HepG2 (cell line): ENCODE results near the gene SLC16A1. TPM values are rescaled to one million over a fixed set of nuclear protein-coding genes. Genes with fewer than 3 reads are reported as not detected.

ENCODE experiments used
- ATAC-seq: fragments of 200-7000 bp; cut with Tn5 transposase; 3 replicates; pipeline ENCODE4 v1.9.1; 2020; ENCODE audit warnings: mild to moderate bottlenecking, moderate library complexity
- BruUV-seq: library from RNA; stranded (reverse); fragments of 400-500 nt; replicated peaks from 2 replicates; lab custom pipeline; 2021; lab: Mats Ljungman, UMichigan
- CTCF ChIA-PET: fragments of 300-600 bp; formaldehyde crosslinking; extraction: SDS; loops from one replicate; lab custom pipeline; 2021; ENCODE audit warnings: low total read pairs, inconsistent platforms, low intra/inter-chr PET ratio; lab: Yijun Ruan, JAX
- POLR2A ChIA-PET: fragments of 350-600 bp; sonication (Branson Sonifier 250); formaldehyde crosslinking; loops from one replicate; lab custom pipeline; 2020; ENCODE audit warnings: antibody characterized with exemption, inconsistent platforms; lab: Yijun Ruan, JAX
- DNase-seq: peaks from one replicate; pipeline ENCODE4 v3.0.0-alpha.2; 2015; ENCODE audit warnings: low spot score
- FAIRE-seq: peaks from 3 replicates; lab custom pipeline; 2011; peaks lifted over from hg19 to GRCh38; lab: Jason Lieb, UNC
- H2AFZ ChIP-seq: one replicate; pipeline ENCODE4 v1.6.1; 2011; ENCODE audit warnings: low read length, inconsistent platforms
- H3K27ac ChIP-seq: fragments of 300-600 bp; 3 replicates; pipeline ENCODE4 v1.8.0; 2011; ENCODE audit warnings: mixed run types, mild to moderate bottlenecking, mixed read lengths, low read length, inconsistent platforms; ENCODE audit not compliant: insufficient read depth; ENCODE audit errors: extremely low read length
- H3K27me3 ChIP-seq, 2 experiments: fragments of 200-600 bp in 1 of 2; 2 replicates in 1 of 2; 3 replicates in 1 of 2; pipeline versions ENCODE4 v1.6.0 to v1.8.0; 2011; ENCODE audit warnings: low read length in 2 of 2, mild to moderate bottlenecking in 2 of 2, moderate library complexity in 2 of 2, inconsistent platforms in 1 of 2; ENCODE audit not compliant: insufficient read depth in 2 of 2, control insufficient read depth in 1 of 2
- H3K36me3 ChIP-seq, 2 experiments: fragments of 200-600 bp in 1 of 2; replicated peaks in 1 of 2; 2 replicates in 1 of 2; 3 replicates in 1 of 2; pipeline versions ENCODE4 v1.5.1 to v1.8.0; 2011; ENCODE audit warnings: low read length in 2 of 2, inconsistent platforms in 1 of 2; ENCODE audit not compliant: insufficient read depth in 2 of 2, control insufficient read depth in 1 of 2
- H3K4me1 ChIP-seq: 2 replicates; pipeline ENCODE4 v1.5.1; 2012; ENCODE audit warnings: low read length, inconsistent platforms; ENCODE audit not compliant: insufficient read depth
- H3K4me2 ChIP-seq: 2 replicates; pipeline ENCODE4 v1.6.0; 2011; ENCODE audit warnings: low read depth, low read length, inconsistent platforms
- H3K4me3 ChIP-seq, 3 experiments: fragments of 200-600 bp in 1 of 3; sonication (generic), shearing (Covaris generic) in 1 of 3; replicated peaks in 1 of 3; 2 replicates each; pipeline ENCODE4 v1.5.1; 2011 to 2016; ENCODE audit warnings: low read length in 3 of 3, inconsistent platforms in 2 of 3, low read depth in 2 of 3, mild to moderate bottlenecking in 2 of 3, control low read depth in 1 of 3, mixed read lengths in 1 of 3; ENCODE audit not compliant: insufficient read depth in 1 of 3
- H3K79me2 ChIP-seq: one replicate; pipeline ENCODE4 v1.6.1; 2011; ENCODE audit warnings: low read length, inconsistent platforms; ENCODE audit not compliant: insufficient read depth
- H3K9ac ChIP-seq: 2 replicates; pipeline ENCODE4 v1.6.0; 2011; ENCODE audit warnings: mild to moderate bottlenecking, low read depth, low read length, inconsistent platforms; ENCODE audit not compliant: insufficient read depth
- H3K9me3 ChIP-seq: 2 replicates; pipeline ENCODE4 v1.5.1; 2012; ENCODE audit warnings: mild to moderate bottlenecking, low read length
- H4K20me1 ChIP-seq: 2 replicates; pipeline ENCODE4 v1.6.0; 2011; ENCODE audit warnings: inconsistent platforms, mild to moderate bottlenecking, low read length, moderate library complexity; ENCODE audit not compliant: insufficient read depth
- BCL6 ChIP-seq: IDR thresholded peaks from 2 replicates; pipeline ENCODE4 v1.6.1; 2016; ENCODE audit warnings: missing genetic modification reagents, missing compliant biosample characterization
- GATAD1 ChIP-seq: IDR thresholded peaks from 2 replicates; pipeline ENCODE4 v1.6.1; 2016; ENCODE audit warnings: missing genetic modification reagents, missing compliant biosample characterization
- HINFP ChIP-seq: sonication (generic); formaldehyde crosslinking; IDR thresholded peaks from 2 replicates; pipeline ENCODE4 v1.4.0; 2020; ENCODE audit warnings: low read depth, mild to moderate bottlenecking, missing genetic modification reagents
- HIVEP1 ChIP-seq: sonication (generic); formaldehyde crosslinking; IDR thresholded peaks from 2 replicates; pipeline ENCODE4 v1.4.0; 2020; ENCODE audit warnings: mild to moderate bottlenecking, missing genetic modification reagents
- HNRNPK ChIP-seq: fragments of 200-400 bp; formaldehyde crosslinking; IDR thresholded peaks from 2 replicates; pipeline ENCODE4 v1.6.1; 2018; ENCODE audit warnings: low read length, low read depth, moderate library complexity, mild to moderate bottlenecking; ENCODE audit not compliant: poor library complexity, severe bottlenecking
- HOXA3 ChIP-seq: sonication (generic); formaldehyde crosslinking; IDR thresholded peaks from 2 replicates; pipeline ENCODE4 v1.5.0; 2020; ENCODE audit warnings: missing genetic modification reagents
- NFYB ChIP-seq: sonication (generic); formaldehyde crosslinking; IDR thresholded peaks from 2 replicates; pipeline ENCODE4 v1.4.0; 2020; ENCODE audit warnings: missing genetic modification reagents
- PRPF4 ChIP-seq: fragments of 200-400 bp; formaldehyde crosslinking; IDR thresholded peaks from 2 replicates; pipeline ENCODE4 v1.6.1; 2016; ENCODE audit warnings: low read length, low read depth; ENCODE audit not compliant: poor library complexity, severe bottlenecking
- TCF7 ChIP-seq: sonication (generic); IDR thresholded peaks from 2 replicates; pipeline ENCODE4 v1.6.1; 2016; ENCODE audit warnings: antibody characterized with exemption, low read depth
- THAP11 ChIP-seq: IDR thresholded peaks from 2 replicates; pipeline ENCODE4 v1.6.1; 2016; ENCODE audit warnings: missing biosample characterization, missing genetic modification reagents
- ZBTB1 ChIP-seq: sonication (generic); formaldehyde crosslinking; IDR thresholded peaks from 2 replicates; pipeline ENCODE4 v1.4.0; 2020; ENCODE audit warnings: missing genetic modification reagents, borderline replicate concordance
- ZNF224 ChIP-seq: sonication (generic); formaldehyde crosslinking; IDR thresholded peaks from 2 replicates; pipeline ENCODE4 v1.5.0; 2020; ENCODE audit warnings: mild to moderate bottlenecking, missing genetic modification reagents
- WGBS: methylation state at CpG from one replicate; pipeline ENCODE4 v1.1.6; 2017; ENCODE audit warnings: low lambda C conversion rate; 5-methylcytosine and 5-hydroxymethylcytosine counted together
- in situ Hi-C: cut with HindIII; loops from 2 replicates; pipeline ENCODE4 v1.10.0; 2017; ENCODE audit warnings: low pct_unique_long_range_greater_than_20kb; ENCODE audit not compliant: extremely low pct_ligation_motif_present
- intact Hi-C: fragments of 100-400 bp; cut with micrococcal nuclease; formaldehyde crosslinking; loops from one replicate; pipeline ENCODE4 v1.10.0; 2022; ENCODE audit not compliant: unreplicated experiment
- polyA plus RNA-seq, 8 experiments: library from polyadenylated mRNA; depleted of rRNA in 3 of 8; stranded (reverse) in 7 of 8; unstranded in 1 of 8; fragments of >200 nt; fragmentation: Illumina TruSeq in 4 of 8; extraction: Trizol in 4 of 8; gene quantifications; 2 replicates each; pipeline versions ENCODE4 v1.2.1 to v1.2.3, GENCODE V29; 2011 to 2016; ENCODE audit warnings: low read depth in 4 of 8, missing spikeins in 1 of 8, mixed read lengths in 1 of 8; ENCODE audit not compliant: insufficient read depth in 1 of 8
- total RNA-seq, 5 experiments: library from RNA; depleted of rRNA; stranded (reverse); fragments of >200 nt; fragmentation: Illumina TruSeq; extraction: Trizol; gene quantifications; 2 replicates each; pipeline ENCODE4 v1.2.3, GENCODE V29; 2016; ENCODE audit warnings: low read depth in 1 of 5
- TF ChIP-seq, protein P1 (sequence below): sonication (generic); formaldehyde crosslinking; IDR thresholded peaks from one replicate; pipeline ENCODE4 v1.5.1; 2020; ENCODE audit warnings: mild to moderate bottlenecking, missing genetic modification reagents; ENCODE audit errors: not compliant biosample characterization

Gene SLC16A1
- total and polyA plus RNA-seq, 2 of the 13 experiments (the other 11 are each of a cell fraction or from before 2014, with no cell fraction given) = 106 to 142 TPM

GRCh38 chr1:112957133-112957812, 1.3 kb upstream of the SLC16A1 start:
- WGBS = 1% methylated on average over 10 of the region's 11 CpGs
- POLR2A ChIA-PET = interaction anchor here (1.1 to 2.1 kb wide), 4 partner anchors 10 to 85 kb away, joined by 4 to 21 read pairs (median 6); no protein-coding TSS in a partner anchor
- peaks cover 83% of the 10 kb centered on the region for H3K79me2 ChIP-seq
- H3K9me3 ChIP-seq = no peaks in the 10 kb centered on the region
- H3K4me2 ChIP-seq = peak overlapping the region; percentile 81
- intact Hi-C loops (loop anchor here (5.0 kb wide), 3 partner anchors 70 to 240 kb away; partner anchors contain the start of gene PPM1J), in situ Hi-C loops (no loop called here)
- peaks cover 33% of the 10 kb centered on the region for H4K20me1 ChIP-seq
- DNase-seq (peak; percentile 79), ATAC-seq (peak; percentile 14), FAIRE-seq (no peak)
- CTCF ChIA-PET = no interaction called here
- H3K9ac ChIP-seq = peak overlapping the region; percentile 87
- H3K27me3 ChIP-seq = no peaks in the 10 kb centered on the region; a peak in 1 of 5 replicates
- H3K4me3 ChIP-seq = peak overlapping the region; percentile 78 to 91 (median 83)
- peak overlapping the region; percentile 35 for H2AFZ ChIP-seq
- peaks cover 0 to 13% of the 10 kb centered on the region in 2 experiments; a peak in 1 of 5 replicates for H3K36me3 ChIP-seq
- peak overlapping the region; percentile 87 for H3K27ac ChIP-seq
- BruUV-seq = no TSS peak
- peaks cover 68% of the 10 kb centered on the region for H3K4me1 ChIP-seq
- TF ChIP-seq NFYB (CRISPR knock-in tag) (peak; percentile 76), ZNF224 (CRISPR knock-in tag) (0 out of 2 replicates have a peak, but pooled peaks have one; percentile 14), TCF7 (peak; percentile 47; the same call in 1 of the 2 replicates), THAP11 (CRISPR knock-in tag) (peak; percentile 29; the same call in 1 of the 2 replicates), HNRNPK (peak; percentile 16), HIVEP1 (CRISPR knock-in tag) (0 out of 2 replicates have a peak, but pooled peaks have one; percentile 21), ZBTB1 (no peak), HINFP (0 out of 2 replicates have a peak, but pooled peaks have one; percentile 26), HOXA3 (CRISPR knock-in tag) (no peak; the same call in 1 of the 2 replicates), GATAD1 (peak; percentile 39; the same call in 1 of the 2 replicates), PRPF4 (peak; percentile 34), BCL6 (CRISPR knock-in tag) (peak; percentile 28; the same call in 1 of the 2 replicates)
- TF ChIP-seq, protein P1, sequence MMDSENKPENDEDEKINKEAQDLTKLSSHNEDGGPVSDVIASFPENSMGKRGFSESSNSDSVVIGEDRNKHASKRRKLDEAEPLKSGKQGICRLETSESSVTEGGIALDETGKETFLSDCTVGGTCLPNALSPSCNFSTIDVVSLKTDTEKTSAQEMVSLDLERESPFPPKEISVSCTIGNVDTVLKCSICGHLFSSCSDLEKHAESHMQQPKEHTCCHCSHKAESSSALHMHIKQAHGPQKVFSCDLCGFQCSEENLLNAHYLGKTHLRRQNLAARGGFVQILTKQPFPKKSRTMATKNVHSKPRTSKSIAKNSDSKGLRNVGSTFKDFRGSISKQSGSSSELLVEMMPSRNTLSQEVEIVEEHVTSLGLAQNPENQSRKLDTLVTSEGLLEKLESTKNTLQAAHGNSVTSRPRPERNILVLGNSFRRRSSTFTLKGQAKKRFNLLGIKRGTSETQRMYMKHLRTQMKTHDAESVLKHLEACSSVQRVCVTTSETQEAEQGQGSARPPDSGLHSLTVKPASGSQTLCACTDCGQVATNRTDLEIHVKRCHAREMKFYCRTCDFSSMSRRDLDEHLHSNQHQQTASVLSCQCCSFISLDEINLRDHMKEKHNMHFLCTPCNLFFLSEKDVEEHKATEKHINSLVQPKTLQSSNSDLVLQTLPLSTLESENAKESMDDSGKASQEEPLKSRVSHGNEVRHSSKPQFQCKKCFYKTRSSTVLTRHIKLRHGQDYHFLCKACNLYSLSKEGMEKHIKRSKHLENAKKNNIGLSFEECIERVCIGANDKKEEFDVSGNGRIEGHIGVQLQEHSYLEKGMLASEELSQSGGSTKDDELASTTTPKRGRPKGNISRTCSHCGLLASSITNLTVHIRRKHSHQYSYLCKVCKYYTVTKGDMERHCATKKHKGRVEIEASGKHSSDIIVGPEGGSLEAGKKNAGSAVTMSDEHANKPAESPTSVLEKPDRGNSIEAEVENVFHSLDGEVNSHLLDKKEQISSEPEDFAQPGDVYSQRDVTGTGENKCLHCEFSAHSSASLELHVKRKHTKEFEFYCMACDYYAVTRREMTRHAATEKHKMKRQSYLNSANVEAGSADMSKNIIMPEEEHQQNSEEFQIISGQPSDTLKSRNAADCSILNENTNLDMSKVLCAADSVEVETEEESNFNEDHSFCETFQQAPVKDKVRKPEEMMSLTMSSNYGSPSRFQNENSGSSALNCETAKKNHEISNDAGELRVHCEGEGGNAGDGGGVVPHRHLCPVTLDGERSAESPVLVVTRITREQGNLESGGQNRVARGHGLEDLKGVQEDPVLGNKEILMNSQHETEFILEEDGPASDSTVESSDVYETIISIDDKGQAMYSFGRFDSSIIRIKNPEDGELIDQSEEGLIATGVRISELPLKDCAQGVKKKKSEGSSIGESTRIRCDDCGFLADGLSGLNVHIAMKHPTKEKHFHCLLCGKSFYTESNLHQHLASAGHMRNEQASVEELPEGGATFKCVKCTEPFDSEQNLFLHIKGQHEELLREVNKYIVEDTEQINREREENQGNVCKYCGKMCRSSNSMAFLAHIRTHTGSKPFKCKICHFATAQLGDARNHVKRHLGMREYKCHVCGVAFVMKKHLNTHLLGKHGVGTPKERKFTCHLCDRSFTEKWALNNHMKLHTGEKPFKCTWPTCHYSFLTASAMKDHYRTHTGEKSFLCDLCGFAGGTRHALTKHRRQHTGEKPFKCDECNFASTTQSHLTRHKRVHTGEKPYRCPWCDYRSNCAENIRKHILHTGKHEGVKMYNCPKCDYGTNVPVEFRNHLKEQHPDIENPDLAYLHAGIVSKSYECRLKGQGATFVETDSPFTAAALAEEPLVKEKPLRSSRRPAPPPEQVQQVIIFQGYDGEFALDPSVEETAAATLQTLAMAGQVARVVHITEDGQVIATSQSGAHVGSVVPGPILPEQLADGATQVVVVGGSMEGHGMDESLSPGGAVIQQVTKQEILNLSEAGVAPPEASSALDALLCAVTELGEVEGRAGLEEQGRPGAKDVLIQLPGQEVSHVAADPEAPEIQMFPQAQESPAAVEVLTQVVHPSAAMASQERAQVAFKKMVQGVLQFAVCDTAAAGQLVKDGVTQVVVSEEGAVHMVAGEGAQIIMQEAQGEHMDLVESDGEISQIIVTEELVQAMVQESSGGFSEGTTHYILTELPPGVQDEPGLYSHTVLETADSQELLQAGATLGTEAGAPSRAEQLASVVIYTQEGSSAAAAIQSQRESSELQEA = no peak
